ENCODE results near the gene WRNIP1. TPM values are rescaled to one million over a fixed set of nuclear protein-coding genes. Genes with fewer than 3 reads are reported as not detected.

WRNIP1 gene
- total and polyA plus RNA-seq, 9 of the 15 experiments (the other 6 are each of a cell fraction or from before 2014, with no cell fraction given): 13.2 to 63.6 (median 48.6) TPM

- TF ChIP-seq MGA (IDR thresholded peaks at IDR 0.05) (no peak; the same call in 1 of the 2 replicates), MYNN (IDR thresholded peaks at IDR 0.05) (no peak), MYNN (CRISPR knock-in tag; IDR thresholded peaks at IDR 0.05) (no peak), RBM17 (IDR thresholded peaks at IDR 0.05; ENCODE audit: borderline replicate concordance, low read depth, low read length) (no peak), CSDE1 (IDR thresholded peaks at IDR 0.05) (no peak), SMAD3 (CRISPR knock-in tag; conservative IDR thresholded peaks at IDR 0.05) (no peak), ZNF311 (CRISPR knock-in tag; IDR thresholded peaks at IDR 0.05) (0 out of 2 replicates have a peak, but pooled peaks have one; percentile 57), ZNF24 (IDR thresholded peaks at IDR 0.05) (no peak), MCM7 (IDR thresholded peaks at IDR 0.05) (no peak), KHSRP (IDR thresholded peaks at IDR 0.05) (no peak), MNT (conservative IDR thresholded peaks at IDR 0.05) (no peak), FIP1L1 (IDR thresholded peaks at IDR 0.05; ENCODE audit: low read depth, low read length, poor library complexity, severe bottlenecking) (no peak), ILF3 (IDR thresholded peaks at IDR 0.05; ENCODE audit: borderline replicate concordance) (no peak), NR2C1 (IDR thresholded peaks at IDR 0.05) (no peak), NR2C1 (tag; IDR thresholded peaks at IDR 0.05) (no peak), HNRNPLL (IDR thresholded peaks at IDR 0.05; ENCODE audit: low read depth, low read length, poor library complexity, severe bottlenecking) (no peak), TCF3 (CRISPR knock-in tag; IDR thresholded peaks at IDR 0.05) (no peak)
Observed at GRCh38 chr6:2725999-2726567, 39.1 kb upstream of the WRNIP1 start (continued).
